Activated T-cell treated with anti-CD3 and anti-CD28 coated beads for 24 hours (primary cell): Measurements from ENCODE around the gene ANAPC2.

Source experiments
- DNase-seq: peaks from one replicate; pipeline ENCODE4 v3.0.0-alpha.2; 2020; ENCODE audit warnings: low read depth

Gene ANAPC2

DNA sequence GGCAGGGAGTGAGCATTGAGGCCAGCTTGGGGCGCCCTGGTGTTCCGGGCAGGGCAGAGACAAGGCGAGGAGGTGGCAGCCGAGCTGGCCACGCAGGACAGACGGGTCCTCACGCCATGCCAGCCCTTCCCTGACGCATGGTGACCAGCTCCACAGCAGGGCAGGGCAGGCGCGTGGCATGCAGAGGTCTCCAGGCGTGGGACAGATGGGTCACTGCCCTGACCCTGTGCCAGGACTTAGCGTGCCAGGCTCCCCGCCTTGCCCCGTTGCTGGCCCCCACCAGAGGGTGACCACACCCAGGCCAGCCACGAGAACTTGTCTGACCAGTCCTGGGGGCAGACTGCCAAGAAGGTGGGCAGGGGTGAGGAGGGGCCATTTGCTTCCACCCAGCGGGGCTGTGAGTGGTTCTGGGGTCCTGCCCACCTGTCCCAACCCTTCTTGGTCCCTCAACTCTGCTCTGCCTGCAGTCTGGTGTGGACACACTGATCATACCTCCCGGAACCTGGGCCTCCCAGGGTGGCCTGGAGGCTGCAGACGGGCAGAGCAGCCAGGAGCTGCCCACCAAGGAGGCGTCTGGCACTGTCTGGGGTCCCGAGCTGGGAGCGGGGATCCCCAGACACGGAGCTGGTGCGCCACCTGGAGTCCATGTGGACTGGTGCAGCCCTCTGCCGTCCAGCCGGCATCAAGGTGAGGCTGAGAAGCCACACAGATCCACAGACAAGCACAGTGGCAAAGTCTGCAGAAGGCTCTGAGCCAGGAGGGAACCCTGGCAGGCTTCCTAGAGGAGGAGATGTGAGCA, 38.9 kb upstream of the ANAPC2 start, which contains the start of gene RNF224:
Gene RNF224 (plus strand): TSS at position 449 of the 799 bp plus-strand sequence. CDS start 834 bp downstream, outside the sequence.
- DNase-seq: peak; percentile 77

DNA sequence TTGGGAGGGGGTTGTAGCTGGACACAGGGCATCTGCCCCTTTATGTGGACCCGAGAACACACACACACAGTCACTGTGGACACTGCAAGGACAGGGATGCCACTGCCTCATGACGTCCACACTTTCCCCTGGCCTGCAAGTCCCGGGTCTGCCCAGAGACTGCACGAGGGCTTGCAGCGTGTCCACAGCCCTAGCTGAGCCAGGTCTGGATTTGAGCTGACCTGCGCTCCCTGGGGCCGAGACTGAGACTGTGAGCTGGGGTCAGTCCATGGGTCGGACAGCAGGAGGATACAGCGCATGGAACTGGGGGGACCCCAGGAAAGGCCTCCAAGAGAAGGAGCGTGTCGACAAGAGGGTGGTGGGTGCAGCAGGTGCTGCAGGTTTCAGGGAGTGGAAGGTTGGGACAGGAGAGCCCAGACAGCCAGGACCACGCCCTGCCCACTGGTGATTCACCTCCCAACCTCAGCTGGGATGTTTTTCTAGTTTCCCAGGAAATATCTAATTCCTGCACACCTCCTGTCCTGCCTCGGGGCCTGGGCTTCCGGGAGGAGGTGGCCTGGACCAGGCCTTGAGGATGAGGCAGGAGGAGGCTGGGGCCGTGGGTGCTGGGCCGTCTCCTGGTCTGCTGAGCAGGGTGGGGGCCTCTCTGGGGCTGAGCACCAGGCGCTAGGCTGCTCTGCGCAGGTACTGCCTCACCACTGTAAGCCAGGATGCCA, 38.1 kb upstream of the ANAPC2 start:
- DNase-seq: no peak

DNA sequence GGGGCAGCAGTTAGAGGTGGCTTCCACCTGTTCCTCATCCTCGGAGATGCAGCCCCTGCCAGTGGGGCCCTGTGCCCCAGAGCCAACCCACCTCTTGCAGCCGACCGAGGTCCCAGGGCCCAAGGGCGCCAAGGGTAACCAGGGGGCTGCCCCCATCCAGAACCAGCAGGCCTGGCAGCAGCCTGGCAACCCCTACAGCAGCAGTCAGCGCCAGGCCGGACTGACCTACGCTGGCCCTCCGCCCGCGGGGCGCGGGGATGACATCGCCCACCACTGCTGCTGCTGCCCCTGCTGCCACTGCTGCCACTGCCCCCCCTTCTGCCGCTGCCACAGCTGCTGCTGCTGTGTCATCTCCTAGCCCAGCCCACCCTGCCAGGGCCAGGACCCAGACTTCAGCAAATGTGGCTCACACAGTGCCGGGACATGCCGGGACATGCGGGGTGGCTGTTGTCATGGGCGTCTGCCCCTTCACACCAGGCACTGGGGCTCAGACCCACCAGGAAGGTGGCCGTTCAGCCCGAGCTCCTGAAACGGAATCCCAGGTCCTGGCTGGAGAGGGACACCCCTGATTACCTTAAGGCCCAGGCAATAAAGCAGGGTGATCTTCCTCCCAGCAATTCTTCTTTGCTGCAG, 37.5 kb upstream of the ANAPC2 start:
- no peak for DNase-seq

DNA sequence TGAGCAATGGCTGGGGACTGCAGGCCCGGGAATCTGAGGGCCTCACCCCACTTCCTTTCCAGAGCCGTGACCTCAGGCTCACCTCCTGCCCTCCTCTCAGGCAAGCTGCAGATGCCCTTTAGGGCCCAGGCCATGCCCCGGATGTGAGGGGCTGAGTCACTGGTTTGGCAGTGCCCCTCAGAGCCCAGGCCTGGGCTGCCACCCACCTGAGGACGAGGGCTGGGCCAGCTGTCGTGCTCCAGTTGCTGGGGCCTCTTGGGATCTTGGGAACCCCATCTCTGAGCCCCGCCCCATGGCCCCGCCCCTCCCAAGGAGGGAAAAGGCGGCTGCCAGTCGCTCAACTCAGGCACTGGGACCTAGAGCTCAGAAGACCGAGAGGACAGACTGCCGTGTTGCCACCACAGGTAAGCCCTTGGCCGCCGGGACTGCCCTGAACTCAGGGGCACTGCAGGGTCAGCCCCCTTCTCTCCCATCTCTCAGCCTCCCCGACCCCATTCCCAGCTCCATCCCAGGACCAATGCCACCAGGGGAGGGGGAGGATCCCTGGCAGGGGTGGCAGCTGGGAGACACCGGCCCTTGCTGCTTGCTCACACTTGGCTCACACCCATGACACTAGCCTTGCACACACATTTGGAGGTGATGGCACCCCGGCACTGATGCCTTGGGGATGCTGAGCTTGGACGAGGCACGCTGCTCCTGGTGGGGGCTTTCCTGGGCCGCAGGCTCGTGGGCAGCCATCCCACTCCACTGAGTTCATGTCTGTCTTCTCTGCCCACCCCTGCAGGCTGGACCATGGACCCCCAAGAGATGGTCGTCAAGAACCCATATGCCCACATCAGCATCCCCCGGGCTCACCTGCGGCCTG, 36.7 kb upstream of the ANAPC2 start, which contains the start of gene CYSRT1:
Gene CYSRT1 (plus strand): TSS at position 345 of the 865 bp plus-strand sequence. CDS start 448 bp downstream, at position 793.
- DNase-seq: no peak

DNA sequence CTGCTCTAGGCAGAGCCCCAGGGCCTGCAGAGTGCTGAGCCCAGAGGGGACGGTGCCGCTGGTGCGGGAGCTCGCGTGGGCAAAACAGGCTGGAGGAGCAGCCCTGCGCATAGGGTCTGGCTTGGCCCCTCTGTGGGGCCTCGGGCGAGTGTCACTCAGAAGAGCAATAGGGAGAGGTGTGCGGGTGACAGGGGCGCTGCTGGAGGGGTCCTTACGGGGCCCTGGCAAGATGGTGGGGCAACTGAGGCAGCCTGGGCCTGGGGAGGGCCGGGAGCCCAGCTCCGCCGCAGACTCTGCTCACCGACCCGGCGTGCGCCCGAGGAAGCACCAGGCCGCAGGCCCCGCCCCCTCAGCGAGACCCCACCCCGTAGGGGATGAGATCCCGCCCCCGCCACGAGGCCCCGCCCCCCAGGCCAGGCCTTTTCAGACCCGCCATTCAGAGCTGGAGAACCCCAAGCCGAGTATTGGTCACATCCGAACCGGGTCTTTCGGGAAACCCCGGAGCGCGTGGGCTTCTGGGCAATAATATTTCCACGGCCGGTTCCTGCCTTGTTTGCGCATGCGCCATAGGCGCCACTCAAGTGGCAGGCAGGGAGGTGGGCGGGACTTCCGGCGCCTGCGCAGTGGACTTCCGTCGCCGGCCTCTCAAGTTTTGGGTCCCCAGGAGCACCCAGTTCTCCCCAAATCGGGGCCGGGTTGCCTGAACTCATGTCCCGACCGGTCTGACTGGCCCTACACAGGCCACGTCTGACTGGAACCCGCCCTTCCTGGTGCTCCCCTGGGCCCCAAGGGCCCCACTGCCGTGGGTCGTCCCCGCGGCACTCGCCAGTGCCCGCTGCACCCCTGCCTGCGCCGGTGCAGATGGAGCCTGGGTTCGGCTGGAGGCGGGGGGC, 35.0 kb upstream of the ANAPC2 start:
- peak; percentile 98 for DNase-seq

DNA sequence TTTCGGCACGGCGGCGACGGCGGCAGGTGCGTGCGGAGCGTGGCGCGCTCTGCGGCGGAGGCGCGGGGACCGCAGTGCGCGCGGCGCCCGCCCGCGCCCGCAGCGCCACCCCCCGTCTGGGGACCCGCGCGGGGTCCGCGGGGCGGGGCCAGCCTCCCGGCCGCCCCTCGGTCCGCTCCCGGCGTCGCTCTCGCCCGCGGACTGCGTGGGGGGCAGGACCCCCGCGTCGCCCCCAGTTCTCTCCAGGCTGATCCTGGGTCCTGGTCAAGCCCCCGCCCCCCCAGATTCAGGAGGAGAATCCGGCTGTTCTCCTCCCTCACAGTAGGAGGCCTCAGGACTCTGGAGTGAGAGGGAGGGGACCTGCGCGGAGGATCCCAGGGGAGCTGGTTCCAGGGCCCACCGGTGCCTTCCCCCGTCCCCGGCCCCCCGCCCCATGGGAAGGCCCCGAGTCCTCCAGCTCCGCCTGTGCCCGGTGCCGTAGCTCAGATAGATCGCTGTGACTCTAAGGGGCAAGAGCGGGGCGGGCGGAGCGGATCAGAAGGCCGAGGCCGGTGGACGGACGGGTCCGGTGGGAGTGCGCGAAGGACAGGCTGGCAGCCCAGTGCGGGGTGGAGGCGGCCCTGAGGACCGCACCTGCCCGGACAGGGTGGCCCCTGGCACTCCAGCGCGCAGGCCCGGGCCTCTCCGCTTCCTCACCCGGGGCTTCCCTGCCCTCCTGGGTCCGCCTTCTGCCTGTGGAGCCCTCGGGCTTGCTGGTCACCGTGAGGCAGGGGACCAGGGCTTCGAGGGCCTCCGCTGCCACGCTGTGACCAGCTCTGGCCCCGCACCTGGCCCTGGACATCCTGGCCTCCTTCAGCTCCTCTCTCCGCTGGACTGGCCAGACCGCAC, 34.1 kb upstream of the ANAPC2 start, which contains the start of gene RNF208:
Gene RNF208 (minus strand): TSS at position 51 of the 888 bp plus-strand sequence. CDS start 1,028 bp downstream, outside the sequence.
- DNase-seq: no peak

DNA sequence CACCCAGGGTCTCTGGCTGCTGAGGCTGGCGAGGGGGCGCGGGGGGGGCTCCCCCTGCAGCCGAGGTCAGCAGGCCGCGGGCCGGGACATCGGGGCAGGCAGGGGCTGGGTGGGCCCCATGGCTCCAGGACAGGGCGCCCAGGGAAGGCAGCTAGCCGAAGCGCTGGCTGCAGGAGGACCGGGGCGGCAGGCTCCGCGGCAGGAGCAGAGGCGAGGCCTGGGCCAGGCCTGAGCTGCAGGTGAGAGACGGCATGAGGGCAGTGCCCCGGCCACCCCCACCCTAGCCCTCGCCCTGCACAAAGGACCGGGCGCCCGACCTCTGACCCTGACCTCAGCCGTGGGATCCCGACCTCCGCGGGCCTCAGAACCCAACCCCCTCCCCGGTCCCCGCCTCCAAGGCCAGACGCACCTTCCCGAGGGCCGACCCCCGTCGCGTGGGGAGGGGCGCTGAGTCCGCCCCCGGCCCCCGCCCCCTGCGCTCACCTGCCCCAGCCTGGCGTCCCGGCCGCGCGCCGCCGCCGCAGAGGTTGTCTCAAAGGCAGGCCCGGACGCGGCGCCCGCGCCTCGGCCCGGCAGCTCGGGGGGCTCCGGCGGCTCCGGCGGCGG, 33.2 kb upstream of the ANAPC2 start:
- DNase-seq: no peak

DNA sequence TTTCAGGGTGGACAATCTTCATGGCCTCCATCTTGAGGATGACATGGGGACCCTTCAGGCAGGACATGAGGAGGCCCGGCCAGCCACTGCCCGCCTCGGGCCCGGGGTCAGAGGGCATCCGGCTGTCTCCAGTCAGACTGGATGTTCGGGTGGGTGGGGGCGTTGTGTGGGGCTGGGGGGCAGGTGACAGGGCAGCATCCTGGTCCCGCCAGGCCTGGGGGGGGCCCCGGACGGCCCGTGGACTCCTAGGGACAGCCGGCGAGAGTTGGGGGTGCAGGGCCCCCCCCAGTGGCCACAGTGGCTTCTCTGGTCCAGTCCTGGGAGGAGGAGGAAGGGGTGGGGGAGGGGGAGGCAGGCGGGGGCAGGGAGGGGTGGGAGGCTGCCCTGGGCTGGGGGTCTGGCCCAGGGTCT, 32.7 kb upstream of the ANAPC2 start:
- DNase-seq: no peak

DNA sequence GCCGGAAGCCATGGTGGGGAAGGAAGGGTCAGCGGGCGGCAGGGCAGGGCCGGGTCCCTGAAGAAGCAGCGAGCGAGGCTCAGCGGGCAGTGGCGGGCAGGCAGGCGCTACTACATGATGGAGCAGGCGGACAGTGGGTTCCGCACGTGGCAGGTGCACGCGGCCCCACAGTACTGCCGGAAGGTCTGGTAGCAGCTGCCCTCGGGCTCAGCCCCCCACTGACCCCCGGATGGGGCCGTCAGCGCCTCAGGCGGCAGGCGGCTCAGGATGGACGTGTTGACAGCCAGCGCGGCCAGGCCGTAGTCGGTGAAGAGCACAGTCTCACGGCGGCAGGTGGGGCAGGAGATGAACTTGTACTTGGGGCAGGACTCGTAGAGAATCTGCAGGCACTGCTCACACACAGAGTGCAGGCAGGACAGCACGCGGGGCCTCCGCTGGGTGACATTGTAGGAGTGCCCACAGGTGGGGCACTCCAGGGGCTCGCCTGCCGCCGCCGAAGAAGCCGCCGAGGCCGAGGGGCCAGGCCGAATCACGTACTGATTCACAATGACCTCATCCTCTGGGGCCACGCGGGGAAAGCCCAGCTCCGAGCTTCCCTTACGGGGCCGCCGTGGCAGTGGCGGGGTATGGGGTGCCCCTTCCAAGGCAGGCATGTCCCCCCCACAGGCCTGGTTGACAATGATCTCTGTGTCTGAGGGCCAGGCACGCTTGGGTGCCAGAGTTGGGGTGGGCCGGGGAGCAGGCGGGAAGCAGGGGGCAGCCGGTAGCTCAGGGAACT, 32.1 kb upstream of the ANAPC2 start:
- DNase-seq: no peak

DNA sequence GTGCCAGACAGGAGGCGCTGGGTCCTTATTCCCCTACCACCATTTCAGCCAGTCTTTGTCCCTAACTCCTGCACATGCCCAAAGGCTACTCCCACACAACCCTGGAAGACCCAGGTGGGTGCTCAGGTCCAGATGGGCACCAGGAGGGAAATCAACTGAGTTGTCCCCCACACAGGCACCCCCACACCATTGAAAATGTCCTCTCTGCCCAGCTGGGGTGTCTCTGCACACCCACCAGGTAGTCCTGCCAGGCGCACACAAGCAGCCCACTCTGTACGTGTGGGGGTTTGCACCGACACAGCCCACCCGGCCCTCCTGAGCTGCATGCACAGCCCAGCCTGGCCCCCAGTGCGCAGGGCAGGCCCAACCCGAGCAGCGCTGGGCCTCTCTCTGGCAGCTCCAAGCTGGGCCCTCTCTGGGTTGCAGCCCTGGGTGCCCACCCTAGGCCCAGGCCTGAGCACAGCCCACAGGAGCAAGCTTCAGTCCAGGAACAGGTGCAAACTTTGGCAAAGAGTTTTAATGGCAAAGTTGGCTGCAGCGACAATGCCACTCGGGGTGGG, 31.5 kb upstream of the ANAPC2 start:
- DNase-seq: no peak

DNA sequence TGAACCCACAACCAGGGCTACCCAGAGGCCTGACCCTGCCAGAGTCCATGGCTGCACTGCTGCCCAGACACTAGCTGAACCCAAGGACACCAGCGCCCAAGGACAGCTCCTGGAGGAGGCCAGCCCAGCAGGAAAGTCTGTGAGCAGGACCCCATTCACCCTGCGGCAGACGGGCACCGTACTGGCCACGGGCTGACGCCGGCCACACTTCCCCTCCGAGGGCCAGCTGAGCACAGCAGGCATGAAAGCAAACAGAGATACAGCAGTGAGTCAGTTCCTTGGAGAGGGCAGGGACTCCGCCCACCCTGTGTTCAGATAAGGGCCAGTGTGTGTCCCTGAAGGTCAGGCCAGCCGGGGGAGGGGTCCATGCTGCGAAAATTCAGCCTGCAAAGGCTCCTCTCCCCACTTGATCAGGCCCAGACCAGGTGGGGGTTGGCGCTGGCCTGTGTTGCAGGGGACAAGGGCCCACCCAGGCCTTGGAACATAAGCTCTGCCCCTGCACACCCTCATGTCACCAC, 30.5 kb upstream of the ANAPC2 start:
- DNase-seq: no peak

DNA sequence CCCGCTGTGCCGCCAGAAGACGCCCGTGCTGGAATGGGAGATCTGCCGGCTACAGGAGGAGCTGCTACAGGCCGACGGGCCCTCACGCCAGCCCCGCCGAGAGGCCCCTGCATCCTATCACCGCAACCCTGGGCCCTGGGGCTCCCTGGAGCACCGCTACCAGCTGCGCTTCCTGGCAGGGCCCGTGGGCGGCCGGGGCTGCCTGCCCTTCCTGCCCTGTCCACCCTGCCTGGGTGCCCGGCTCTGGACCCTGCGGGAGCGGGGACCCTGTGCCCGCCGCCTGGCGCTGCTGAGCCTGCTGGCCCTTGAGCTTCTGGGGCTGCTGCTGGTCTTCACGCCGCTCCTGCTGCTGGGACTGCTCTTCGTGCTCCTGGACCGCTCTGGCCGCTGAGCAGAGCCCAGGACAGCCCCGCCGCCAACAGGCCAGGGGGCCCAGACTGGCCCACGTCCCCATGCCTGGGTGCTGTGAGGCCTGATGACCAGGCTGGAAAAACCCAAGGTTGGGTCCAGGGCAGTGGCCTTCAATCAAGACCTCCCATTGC, 29.9 kb upstream of the ANAPC2 start:
- DNase-seq: no peak

DNA sequence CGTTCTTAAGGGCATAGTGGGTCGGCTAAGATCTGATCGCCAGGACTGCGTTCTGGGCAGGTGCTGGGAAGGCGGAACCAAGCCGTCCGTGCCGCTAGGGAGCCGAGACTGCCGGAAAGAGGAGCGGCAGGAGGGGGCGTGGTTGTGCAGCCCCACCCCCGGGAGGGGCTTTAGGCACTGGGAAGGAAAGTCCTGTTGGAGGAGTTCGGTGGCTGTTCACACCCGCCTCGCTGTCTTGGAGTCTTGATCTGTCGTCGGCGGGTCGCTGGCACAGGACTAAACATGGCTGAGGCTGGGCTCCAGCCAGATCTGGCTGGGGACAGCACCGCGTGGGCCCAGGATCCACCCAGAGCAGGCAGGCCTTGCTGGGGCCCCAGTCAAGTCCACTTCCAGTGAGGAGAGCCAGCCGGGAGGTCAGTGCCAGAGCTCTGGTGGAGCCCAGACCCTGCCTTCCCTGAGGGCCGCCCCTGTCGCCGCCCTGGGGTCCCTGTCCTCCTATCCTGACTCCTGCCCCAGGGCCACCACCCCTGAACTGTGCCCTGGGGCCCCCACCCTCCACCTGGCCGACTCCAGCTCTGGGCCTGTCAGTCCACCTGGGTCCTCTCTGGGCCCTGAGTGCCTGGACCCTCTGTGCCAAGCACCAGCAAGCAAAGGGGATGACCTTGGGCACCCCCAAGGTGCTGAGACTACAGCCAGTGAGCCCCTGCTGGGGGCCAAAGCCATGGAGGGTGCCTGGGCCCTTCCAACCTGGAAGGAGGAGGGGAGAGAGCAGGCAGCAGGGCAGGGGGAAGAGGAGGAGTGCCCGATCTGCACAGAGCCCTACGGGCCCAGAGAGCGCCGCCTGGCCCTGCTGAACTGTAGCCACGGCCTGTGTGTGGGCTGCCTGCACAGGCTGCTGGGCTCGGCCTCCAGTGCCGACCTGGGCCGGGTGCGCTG, 29.2 kb upstream of the ANAPC2 start:
- no peak for DNase-seq

DNA sequence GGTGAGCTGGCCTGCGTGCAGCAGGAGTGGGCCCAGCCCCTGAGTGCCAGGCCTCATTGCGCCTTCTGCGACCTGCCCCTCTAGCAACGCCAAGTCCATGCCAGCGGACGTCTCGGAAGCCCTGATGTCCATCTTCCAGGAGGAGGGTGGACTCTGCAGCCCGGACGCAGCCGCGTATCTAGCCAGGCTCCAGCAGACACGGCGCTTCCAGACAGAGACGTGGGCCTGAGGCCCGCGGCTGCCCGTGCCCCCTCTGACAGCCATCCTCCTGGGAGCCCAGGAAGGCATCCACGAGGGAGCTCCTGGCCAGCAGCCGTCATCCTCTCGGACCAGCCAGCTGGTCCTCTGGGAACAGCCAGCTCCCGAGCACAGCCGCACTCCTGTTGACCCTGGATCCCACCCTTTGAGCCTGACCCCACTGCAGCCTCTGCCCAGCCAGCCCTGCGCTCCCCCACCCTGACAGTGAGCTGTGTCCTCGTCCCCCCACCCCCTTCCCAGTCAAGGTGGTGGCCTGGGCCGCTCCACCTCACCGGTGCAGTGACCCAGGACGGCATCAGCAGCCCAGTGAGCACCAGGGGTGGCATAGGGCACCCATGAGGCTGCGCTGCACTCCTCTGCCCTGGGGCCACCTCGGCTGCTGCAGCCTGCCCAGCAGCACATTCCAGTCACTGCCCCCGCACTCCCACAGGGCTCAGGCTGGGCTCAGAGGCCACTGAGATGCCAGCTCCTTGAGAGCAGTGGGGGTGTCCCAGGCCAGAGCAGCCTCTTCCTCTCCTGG, 28.0 kb upstream of the ANAPC2 start:
- DNase-seq: no peak

DNA sequence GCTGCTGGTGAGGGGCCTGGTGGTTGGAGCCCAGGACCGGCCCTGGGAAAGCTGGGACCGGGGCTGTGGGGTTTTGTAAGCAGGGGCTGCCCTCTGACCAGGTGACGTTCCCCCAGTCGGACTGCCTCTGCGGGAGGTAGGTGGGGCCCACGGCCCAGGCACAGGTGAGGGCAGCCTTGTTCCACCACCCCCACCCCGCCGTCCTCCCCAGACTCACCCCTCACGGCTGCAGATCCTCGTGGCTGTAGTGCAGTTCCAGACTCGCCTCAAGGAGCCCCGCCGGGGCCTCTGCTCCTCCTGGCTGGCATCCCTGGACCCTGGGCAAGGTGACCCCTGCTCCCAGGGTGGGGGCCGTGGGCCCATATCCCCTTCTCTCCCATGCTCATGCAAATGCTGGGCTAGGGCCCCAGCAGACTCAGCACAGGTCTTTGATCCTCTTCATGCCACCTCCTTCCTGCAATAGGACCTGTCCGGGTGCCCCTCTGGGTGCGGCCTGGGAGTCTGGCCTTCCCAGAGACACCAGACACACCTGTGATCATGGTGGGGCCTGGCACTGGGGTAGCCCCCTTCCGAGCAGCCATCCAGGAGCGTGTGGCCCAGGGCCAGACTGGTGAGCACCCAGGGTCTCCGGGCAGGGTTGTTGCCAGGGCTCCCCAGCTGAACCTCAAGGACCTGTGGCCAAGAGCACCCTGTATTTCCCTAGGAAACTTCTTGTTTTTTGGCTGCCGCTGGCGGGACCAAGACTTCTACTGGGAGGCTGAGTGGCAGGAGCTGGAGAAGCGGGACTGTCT, 27.0 kb upstream of the ANAPC2 start:
- no peak for DNase-seq
